CD4-positive, alpha-beta T cell treated with Interferon gamma for 1 hour (primary cell): ENCODE data around the gene PARD6A.

ENCODE experiments used
- DNase-seq: peaks from one replicate; pipeline ENCODE4 v3.0.0-alpha.2; 2020

The PARD6A gene

DNA sequence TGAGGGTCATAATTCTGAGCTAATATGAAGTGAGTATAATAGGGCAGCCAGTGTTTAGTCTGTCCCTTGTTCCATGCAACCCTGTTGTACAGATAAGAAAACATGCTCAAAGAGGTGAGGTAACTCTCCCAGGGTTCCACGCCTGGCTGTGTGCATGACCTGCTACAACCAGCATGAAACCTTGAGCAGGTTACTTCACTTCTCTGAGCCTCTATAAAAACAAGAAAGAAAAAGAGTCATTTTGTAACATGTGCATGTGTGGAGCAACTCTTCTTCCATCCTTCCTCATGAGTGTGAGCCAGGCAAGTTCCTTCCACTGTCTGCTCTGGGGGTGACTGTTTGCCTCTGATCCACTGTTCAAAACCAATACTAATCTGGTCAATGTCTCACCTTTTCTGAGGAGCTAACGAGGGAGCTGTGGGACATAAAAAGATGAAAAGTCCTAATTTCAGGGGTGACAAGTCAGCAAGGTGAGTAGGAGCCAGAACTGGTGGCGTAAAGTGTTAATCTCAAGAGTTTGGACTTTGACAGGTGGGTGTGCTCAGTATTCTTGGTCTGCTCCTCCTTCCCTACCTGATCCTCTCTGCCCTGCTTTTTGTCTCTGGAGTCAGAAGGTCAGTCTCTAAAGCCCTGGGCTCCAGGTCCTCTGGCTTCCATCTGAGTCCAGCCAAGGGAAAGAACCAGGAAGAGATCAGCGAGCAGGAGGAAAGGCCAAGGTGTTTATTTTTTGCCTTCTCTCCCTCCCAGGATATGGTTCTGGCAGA, 36.8 kb downstream of the PARD6A start:
- no peak for DNase-seq

DNA sequence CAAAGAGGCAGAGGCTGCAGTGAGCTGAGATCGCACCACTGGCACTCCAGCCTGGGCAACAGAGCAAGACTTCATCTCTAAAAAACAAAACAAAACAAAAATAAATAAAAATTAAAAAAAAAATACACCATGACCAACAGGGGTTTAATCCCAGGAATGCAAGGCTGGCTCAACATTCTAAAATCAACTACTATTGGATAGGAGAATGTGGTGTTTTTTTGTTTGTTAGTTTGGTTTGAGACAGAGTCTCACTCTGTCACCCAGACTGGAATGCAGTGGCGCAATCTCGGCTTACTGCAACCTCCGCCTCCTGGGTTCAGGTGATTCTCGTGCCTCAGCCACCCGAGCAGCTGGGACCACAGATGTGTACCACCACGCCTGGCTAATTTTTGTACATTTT, 38.5 kb downstream of the PARD6A start:
- DNase-seq = no peak

DNA sequence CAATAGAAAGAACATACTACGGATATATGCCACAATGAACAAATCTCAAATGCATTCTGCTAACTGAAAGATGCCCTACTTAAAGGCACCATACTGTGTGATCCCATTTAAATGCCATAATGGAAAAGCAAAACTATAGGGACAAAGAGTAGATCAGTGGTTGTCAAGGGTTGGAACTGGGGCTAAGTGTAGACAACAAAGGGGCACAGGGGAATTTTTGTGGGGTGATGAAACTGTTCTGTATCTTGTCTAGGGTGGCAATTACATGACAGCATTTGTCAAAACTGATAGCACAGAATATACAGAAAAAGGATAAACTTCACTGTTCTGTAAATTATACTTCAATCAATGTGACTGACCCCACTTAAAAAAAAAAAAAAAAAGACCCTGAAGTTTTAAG, 40.7 kb downstream of the PARD6A start:
- DNase-seq = no peak

DNA sequence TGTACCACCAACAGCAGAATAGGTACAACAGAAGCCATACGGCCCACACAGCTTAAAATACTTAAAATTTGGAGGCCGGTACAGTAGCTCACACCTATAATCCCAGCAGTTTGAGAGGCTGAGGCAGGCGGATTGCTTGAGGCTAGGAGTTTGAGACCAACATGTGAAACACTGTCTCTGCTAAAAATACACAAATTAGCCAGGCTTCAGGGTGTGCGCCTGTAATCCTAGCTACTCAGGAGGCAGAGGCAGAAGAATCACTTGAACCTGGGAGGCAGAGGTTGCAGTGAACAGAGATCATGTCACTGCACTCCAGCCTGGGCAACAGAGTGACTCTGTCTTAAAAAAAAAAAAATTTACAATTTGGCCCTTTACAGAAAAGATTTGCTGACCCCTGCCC, 41.4 kb downstream of the PARD6A start:
- DNase-seq = no peak

DNA sequence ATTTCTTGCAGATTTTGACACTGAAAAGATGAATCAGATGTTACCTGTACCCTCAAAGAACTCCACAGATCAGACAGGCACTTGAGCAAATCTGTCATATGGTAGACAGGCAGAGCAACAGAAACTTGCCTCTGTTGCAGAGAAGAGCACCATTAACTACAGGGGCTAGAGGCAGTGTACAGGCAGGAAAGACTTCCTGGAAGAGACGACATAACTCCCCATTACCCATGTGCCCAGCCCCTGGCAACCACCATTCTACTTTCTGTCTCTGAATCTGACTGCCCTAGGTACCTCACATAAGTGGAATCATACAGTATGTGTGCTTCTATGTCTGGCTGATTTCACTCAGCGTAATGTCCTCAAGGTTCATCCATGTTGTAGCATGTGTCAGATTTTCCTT, 42.9 kb downstream of the PARD6A start:
- no peak for DNase-seq

DNA sequence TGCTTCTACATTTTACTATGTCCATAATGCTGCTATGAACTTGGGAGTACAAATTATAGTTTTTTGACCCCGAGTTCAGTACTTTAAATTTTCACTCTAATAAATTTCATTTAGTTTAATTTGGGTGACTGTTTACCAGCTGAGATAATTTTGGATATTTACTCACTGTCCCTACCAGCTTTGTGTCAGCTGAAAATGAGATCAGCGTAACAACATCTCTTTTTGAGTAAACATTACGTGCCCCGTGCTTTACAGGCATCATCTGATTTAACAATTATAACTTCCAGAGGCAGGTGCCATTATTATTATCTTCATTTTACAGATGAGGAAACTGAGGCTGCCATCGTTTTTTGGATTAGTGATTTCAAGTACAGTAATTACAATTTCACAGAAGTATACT, 43.4 kb downstream of the PARD6A start:
- DNase-seq = no peak

DNA sequence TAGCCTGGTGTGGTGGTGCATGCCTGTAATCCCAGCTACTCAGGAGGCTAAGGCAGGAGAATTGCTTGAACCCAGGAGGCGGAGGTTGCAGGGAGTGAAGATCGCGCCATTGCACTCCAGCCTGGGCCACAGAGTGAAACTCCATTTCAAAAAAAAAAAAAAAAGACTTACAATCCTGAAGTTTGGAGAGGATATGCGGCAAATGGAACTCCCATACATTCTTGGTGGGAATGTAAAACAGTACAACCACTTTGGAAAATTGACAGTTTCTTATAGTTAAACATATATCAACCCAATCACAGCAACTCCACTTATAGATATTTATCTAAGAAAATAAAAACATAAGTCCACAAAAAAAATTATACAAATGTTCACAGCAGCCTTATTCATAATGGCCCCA, 46.5 kb downstream of the PARD6A start:
- DNase-seq = no peak

DNA sequence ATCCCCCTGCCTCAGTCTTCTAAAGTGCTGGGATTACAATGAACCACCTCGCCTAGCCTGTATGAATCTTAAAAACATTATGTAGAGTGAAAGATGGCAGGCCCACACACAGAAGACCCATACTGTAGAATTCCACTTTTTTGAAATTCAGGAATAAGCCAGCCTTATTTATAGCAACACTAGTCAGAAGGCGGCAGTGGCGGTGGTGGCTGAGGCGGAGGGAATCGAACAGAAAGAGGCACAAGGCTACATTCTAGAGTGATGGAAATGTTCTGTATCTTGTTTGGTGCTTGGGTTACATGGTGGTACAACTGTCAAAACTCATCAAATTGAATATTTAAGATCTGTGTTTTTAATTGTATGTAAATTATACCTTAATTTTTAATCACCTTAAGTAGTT, 47.0 kb downstream of the PARD6A start:
- no peak for DNase-seq

DNA sequence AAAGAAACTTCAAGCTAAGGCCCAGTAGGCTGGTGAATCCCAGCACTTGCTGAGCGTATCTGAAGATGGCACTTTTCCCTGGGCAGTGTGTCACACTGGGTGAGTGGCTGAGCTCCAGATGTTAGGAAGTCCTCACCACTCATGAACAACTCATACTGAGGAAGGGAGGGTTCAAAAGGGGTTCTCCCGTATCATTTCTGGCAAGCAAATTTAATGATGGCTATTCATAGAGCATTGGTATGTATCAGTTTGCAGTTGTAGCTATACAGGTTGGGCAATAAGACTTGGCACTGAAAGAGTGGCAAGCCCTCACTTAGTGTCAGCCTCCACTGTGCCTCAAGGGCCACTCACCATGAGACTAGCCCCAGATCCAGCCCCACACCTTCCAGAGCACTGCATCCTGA, 47.6 kb downstream of the PARD6A start:
- DNase-seq = no peak

DNA sequence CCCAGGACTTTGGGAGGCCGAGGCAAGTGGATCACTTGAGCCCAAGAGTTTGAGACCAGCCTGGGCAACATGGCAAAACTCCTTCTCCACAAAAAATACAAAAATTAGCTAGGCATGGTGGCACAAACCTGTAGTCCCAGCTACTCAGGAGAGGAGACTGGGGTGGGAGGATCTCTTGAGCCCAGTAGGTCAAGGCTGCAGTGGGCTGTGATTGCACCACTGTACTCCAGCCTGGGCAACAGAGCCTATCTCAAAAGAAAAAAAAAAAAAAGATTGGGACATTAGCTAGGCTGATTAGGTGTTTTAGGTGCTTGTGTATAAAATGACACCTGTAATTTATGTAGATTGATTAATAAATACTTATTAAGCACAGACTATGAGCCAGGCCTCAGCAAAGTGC, 48.3 kb downstream of the PARD6A start:
- no peak for DNase-seq

DNA sequence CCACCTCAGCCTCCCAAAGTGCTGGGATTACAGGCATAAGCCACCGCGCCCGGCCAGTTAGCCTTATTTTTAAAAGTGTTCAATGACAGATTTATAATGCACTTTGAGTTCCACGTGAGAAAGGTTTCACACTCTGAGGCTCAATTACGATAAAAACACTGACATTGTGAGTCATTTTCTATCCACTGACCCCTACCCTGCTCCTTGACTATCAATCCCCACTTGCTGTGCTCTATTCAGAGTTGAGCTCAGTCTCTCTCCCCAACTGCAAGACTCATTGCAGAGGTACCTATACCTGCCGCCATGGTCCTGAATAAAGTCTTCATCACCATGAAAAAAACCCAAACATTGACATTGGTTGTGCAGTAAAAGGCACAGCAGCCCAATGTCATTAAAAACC, 49.8 kb downstream of the PARD6A start:
- DNase-seq = no peak
